NCI-H1694 treated with DMSO at 0.1 percent for 48 hours (cell line): ENCODE results near the gene MMAB.

Experiments used
- DNase-seq: peaks from one replicate; lab custom pipeline; 2025; lab: John Stamatoyannopoulos, UW

The MMAB gene

GRCh38 chr12:109573029-109573913 lies at the start of gene MMAB, which contains the start of gene MVK:
Gene MMAB, minus strand, starts transcription at chr12:109573504. Its CDS starts 24 bp downstream, at chr12:109573480.
Gene MVK, plus strand, starts transcription at chr12:109573794. Its CDS starts 1,029 bp downstream, at chr12:109574823.
- DNase-seq, result peak; percentile 97

DNA sequence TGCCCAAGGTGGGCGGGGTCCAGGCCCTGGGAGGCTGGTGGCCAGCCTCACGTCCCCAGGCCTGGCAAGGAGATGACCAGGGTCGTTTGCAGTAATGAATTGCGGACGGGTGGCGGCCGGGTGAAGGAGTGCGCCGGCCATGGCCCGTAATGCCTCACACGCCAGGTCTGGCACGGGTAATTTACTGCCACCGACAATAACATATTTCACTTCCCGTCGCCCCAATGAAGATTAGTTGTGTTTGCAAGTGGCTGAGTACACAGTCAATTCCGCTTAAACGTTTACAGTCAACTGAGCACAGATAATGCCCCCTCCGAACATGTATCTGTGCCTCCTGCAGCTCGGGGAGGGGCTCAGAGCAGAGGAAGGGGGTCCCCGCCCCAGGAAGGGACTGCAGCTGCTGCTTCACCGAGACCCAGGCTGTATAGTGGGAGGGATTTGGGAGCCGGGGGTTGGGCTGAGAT lies 48.6 kb upstream of the MMAB start:
- peak; percentile 61 for DNase-seq

- peak; percentile 39 for DNase-seq
These were observed 47.9 kb upstream of the MMAB start for GRCh38 chr12:109621211-109621694.

DNA sequence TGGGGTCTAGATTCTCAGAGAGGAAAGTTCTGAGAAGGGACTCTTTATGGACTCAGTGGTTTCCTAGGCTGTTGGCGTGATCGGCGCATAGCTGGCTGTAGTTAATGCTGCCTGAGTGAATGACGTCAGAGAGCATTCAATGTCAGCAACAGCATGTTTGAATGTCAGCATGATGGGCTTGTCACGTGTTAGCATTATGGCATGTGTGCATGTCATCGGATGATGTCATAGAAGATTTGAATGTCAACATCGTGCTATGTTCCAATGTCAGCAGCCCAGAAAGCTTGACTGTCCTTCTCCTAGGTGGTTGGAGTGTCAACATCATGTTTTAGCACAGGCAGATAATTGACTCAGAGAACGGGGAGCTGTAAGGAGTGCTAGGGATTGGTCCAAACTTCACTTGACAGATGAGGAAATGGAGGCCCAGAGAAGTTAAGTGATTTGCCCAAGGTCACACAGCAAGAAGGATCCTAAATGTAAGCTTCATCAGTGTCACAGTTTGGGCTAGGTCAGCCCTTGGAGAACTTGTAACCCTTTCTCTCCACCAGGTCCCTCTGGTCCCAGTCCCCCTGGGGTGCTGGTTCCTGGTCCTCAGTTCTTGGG lies 45.8 kb upstream of the MMAB start:
- no peak for DNase-seq

- DNase-seq, result no peak
These were observed 44.8 kb upstream of the MMAB start for GRCh38 chr12:109618082-109618481.

GRCh38 chr12:109617491-109617890 lies 44.2 kb upstream of the MMAB start:
- DNase-seq, result no peak

DNA sequence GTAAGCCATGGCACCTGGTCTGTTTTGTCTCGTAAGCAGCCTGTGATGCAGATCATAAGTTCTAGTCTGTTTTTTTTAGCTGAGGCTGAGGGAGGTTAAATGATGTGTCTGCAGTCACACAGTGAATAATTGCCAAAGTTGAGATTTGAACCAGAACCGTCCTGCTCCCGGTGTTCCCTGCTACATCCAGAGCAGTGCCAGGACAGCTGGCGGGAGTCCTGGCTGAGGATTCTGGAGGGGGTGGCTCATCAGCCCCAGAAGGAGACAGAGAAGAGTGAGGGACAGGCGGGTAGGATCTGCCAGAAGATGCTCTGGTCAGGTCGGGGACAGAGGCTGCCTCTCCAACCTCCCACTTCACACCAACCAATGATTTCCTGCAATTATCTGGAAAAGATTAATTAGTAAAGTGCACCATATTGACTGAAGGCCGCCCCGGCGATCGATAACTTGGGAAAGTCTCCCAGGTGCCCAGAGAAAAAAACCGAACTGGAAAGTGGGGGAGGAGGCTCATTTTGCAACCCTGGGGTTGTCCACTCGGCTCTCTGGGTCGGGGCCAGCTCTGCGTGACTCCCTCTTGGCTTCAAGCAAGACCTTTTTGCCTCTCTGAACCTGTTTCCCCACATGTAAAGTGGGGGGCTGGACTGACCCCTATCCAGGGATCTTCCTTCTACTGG lies 42.4 kb upstream of the MMAB start:
- DNase-seq, result no peak

GRCh38 chr12:109613649-109614455 lies 40.5 kb upstream of the MMAB start:
- no peak for DNase-seq

DNA sequence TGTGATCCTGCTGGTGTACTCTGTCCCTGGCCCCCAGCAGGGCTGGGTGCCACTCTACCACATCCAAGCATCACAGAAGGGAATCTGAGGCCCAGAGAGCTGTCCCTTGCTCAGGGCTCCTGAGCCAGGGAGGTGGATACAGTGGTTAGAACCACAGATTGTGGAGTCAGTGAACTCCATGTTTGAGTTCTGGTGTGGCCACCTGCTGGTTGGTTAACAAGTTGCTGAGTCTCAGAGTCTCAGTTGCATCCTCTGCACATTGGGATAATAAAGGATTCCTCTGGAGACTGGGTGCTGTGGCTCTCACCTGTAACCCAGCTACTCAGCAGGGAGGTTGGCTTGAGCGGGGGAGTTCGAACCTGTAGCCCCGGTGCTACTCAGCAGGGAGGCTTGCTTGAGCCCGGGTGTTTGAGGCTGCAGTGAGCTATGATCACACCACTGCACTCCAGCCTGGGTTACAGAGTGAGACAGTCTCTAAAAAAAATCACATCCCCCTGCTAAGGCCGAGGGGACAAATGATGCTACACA lies 39.7 kb upstream of the MMAB start:
- peak; percentile 20 for DNase-seq

GRCh38 chr12:109612003-109612402 lies 38.7 kb upstream of the MMAB start:
- DNase-seq, result no peak

- no peak for DNase-seq
These were observed 37.9 kb upstream of the MMAB start for GRCh38 chr12:109611223-109611622.

- DNase-seq, result no peak
These were observed 37.2 kb upstream of the MMAB start for GRCh38 chr12:109610523-109610922.

GRCh38 chr12:109609342-109609741 lies 36.0 kb upstream of the MMAB start:
- DNase-seq, result no peak

- no peak for DNase-seq
These were observed 35.5 kb upstream of the MMAB start for GRCh38 chr12:109608793-109609192.

DNA sequence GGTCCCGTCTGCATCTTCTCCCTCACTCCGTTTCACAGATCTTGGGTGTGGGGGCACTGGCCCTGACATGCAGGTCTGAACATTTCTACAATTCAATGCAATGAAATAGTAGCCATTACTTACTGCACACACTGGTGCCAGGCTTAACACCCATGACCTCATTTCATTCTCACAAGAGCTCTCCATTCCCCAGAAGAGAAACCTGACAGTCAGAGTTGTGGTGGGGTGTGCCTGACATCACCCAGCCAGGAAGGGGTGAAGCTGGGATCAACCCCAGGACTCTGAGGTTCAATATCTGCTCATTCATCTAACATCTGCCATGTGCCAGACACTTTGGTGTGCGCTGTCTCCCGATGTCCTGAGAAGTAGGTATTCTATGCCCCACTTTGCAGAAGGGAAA lies 35.0 kb upstream of the MMAB start:
- no peak for DNase-seq

DNA sequence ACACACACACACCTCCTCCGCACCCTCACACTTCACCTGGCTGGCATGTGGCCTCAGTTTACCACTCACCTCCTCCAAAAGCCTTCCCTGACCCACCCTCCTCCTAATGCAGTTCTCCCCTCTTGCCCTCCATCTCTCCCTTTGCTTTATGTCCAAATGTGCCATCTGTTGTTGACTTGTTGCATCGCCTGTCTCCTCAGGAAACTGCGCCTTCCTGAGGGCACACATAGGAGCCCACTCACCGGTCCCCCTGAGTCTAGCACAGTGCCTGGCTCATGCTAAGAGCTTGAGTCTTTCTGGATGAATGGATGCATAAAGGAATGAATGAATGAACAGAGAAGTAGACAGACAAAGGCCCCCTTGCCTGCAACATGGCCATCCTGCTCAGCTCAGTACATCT lies 34.3 kb upstream of the MMAB start:
- DNase-seq, result no peak

DNA sequence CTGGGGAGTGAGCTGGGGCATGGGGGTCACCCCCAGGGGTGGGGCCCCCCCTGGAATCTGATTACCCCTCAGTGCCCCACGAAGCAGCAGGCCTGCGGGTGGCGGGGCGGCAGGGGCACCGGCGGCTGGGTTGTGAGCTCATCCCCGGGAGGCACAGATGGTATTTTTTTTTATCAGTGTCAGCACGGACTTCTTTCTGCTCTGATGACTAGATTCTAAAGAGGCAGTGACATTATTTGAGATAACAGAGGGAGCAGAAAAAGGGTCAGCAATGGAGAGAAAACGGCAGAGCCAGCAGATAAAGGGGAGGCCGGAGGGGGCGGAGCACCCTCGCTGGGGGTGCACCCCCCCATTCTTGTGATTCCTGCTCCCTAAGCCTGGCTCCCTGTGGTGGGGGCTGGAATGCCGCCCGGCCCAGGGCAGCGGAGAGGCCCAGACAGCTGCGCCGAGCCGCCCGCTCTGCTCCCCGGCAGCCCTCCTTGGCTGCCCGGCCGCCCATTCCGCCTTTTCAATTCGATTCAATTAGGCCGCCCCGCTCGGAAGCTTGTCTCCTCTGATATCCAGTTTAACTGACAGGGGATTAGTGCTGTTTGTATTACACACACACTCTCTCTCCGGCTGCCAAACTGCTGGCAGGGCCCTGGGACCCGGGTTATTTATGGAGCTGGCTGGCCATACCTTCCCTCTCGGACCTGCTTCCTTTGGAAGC lies 33.2 kb upstream of the MMAB start:
- DNase-seq, result peak; percentile 84

- no peak for DNase-seq
These were observed 32.4 kb upstream of the MMAB start for GRCh38 chr12:109605599-109606228.

DNA sequence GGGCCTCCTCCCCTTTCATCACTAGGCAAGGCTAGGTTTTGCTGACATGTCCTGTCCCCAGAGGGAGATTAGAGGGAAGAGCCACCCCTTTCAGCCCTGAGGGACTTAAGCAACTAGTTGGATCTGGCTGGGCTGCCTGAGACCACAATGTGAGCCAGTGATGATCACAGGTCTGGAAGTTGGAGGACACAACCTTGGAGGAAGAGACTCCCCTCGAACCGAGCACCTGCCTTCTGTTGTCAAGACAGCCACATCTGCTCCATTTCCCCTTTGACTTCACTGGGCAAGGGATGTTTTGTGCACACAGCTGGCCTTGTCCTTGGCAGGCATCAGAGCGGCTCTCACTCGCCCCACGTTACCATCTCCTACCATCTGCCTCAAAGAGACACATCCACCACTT lies 31.7 kb upstream of the MMAB start:
- peak; percentile 29 for DNase-seq

GRCh38 chr12:109604132-109604585 lies 30.9 kb upstream of the MMAB start:
- no peak for DNase-seq
